HepG2 (cell line): Measurements from ENCODE around the gene ECEL1. TPM values are rescaled to one million over a fixed set of nuclear protein-coding genes. Genes with fewer than 3 reads are reported as not detected.

Experiments used
- ATAC-seq: fragments of 200-7000 bp; cut with Tn5 transposase; 3 replicates; pipeline ENCODE4 v1.9.1; 2020; ENCODE audit warnings: mild to moderate bottlenecking, moderate library complexity
- BruUV-seq: library from RNA; stranded (reverse); fragments of 400-500 nt; replicated peaks from 2 replicates; lab custom pipeline; 2021; lab: Mats Ljungman, UMichigan
- CTCF ChIA-PET: fragments of 300-600 bp; formaldehyde crosslinking; extraction: SDS; loops from one replicate; lab custom pipeline; 2021; ENCODE audit warnings: low total read pairs, inconsistent platforms, low intra/inter-chr PET ratio; lab: Yijun Ruan, JAX
- POLR2A ChIA-PET: fragments of 350-600 bp; sonication (Branson Sonifier 250); formaldehyde crosslinking; loops from one replicate; lab custom pipeline; 2020; ENCODE audit warnings: antibody characterized with exemption, inconsistent platforms; lab: Yijun Ruan, JAX
- DNase-seq: peaks from one replicate; pipeline ENCODE4 v3.0.0-alpha.2; 2015; ENCODE audit warnings: low spot score
- FAIRE-seq: peaks from 3 replicates; lab custom pipeline; 2011; peaks lifted over from hg19 to GRCh38; lab: Jason Lieb, UNC
- H2AFZ ChIP-seq: one replicate; pipeline ENCODE4 v1.6.1; 2011; ENCODE audit warnings: low read length, inconsistent platforms
- H3K27ac ChIP-seq: fragments of 300-600 bp; 3 replicates; pipeline ENCODE4 v1.8.0; 2011; ENCODE audit warnings: mixed run types, mild to moderate bottlenecking, mixed read lengths, low read length, inconsistent platforms; ENCODE audit not compliant: insufficient read depth; ENCODE audit errors: extremely low read length
- H3K27me3 ChIP-seq, 2 experiments: fragments of 200-600 bp in 1 of 2; 2 replicates in 1 of 2; 3 replicates in 1 of 2; pipeline versions ENCODE4 v1.6.0 to v1.8.0; 2011; ENCODE audit warnings: low read length in 2 of 2, mild to moderate bottlenecking in 2 of 2, moderate library complexity in 2 of 2, inconsistent platforms in 1 of 2; ENCODE audit not compliant: insufficient read depth in 2 of 2, control insufficient read depth in 1 of 2
- H3K36me3 ChIP-seq, 2 experiments: fragments of 200-600 bp in 1 of 2; replicated peaks in 1 of 2; 2 replicates in 1 of 2; 3 replicates in 1 of 2; pipeline versions ENCODE4 v1.5.1 to v1.8.0; 2011; ENCODE audit warnings: low read length in 2 of 2, inconsistent platforms in 1 of 2; ENCODE audit not compliant: insufficient read depth in 2 of 2, control insufficient read depth in 1 of 2
- H3K4me1 ChIP-seq: 2 replicates; pipeline ENCODE4 v1.5.1; 2012; ENCODE audit warnings: low read length, inconsistent platforms; ENCODE audit not compliant: insufficient read depth
- H3K4me2 ChIP-seq: 2 replicates; pipeline ENCODE4 v1.6.0; 2011; ENCODE audit warnings: low read depth, low read length, inconsistent platforms
- H3K4me3 ChIP-seq, 3 experiments: fragments of 200-600 bp in 1 of 3; sonication (generic), shearing (Covaris generic) in 1 of 3; replicated peaks in 1 of 3; 2 replicates each; pipeline ENCODE4 v1.5.1; 2011 to 2016; ENCODE audit warnings: low read length in 3 of 3, inconsistent platforms in 2 of 3, low read depth in 2 of 3, mild to moderate bottlenecking in 2 of 3, control low read depth in 1 of 3, mixed read lengths in 1 of 3; ENCODE audit not compliant: insufficient read depth in 1 of 3
- H3K79me2 ChIP-seq: one replicate; pipeline ENCODE4 v1.6.1; 2011; ENCODE audit warnings: low read length, inconsistent platforms; ENCODE audit not compliant: insufficient read depth
- H3K9ac ChIP-seq: 2 replicates; pipeline ENCODE4 v1.6.0; 2011; ENCODE audit warnings: mild to moderate bottlenecking, low read depth, low read length, inconsistent platforms; ENCODE audit not compliant: insufficient read depth
- H3K9me3 ChIP-seq: 2 replicates; pipeline ENCODE4 v1.5.1; 2012; ENCODE audit warnings: mild to moderate bottlenecking, low read length
- H4K20me1 ChIP-seq: 2 replicates; pipeline ENCODE4 v1.6.0; 2011; ENCODE audit warnings: inconsistent platforms, mild to moderate bottlenecking, low read length, moderate library complexity; ENCODE audit not compliant: insufficient read depth
- ATF7 ChIP-seq, 2 experiments: fragments of 450-650 bp in 1 of 2; sonication (generic) in 1 of 2; formaldehyde crosslinking in 1 of 2; IDR thresholded peaks; 2 replicates each; pipeline versions ENCODE4 v1.4.0 to v1.6.1; 2016 to 2020; ENCODE audit warnings: antibody characterized with exemption in 1 of 2, mild to moderate bottlenecking in 1 of 2, missing genetic modification reagents in 1 of 2
- FOSL2 ChIP-seq: sonication (generic); formaldehyde crosslinking; IDR thresholded peaks from 2 replicates; pipeline ENCODE4 v1.4.0; 2020; ENCODE audit warnings: missing genetic modification reagents
- GPBP1L1 ChIP-seq: sonication (generic); formaldehyde crosslinking; IDR thresholded peaks from 2 replicates; pipeline ENCODE4 v1.5.0; 2020; ENCODE audit warnings: mild to moderate bottlenecking, missing genetic modification reagents
- HOXA5 ChIP-seq: sonication (generic); formaldehyde crosslinking; IDR thresholded peaks from 2 replicates; pipeline ENCODE4 v1.4.0; 2020; ENCODE audit warnings: missing genetic modification reagents
- KLF9 ChIP-seq: IDR thresholded peaks from 2 replicates; pipeline ENCODE4 v1.6.1; 2016; ENCODE audit warnings: low read depth
- MYNN ChIP-seq: sonication (generic); formaldehyde crosslinking; IDR thresholded peaks from 2 replicates; pipeline ENCODE4 v1.4.0; 2020; ENCODE audit warnings: mild to moderate bottlenecking, low read depth, missing genetic modification reagents
- SCMH1 ChIP-seq: sonication (generic); formaldehyde crosslinking; IDR thresholded peaks from 2 replicates; pipeline ENCODE4 v1.9.0; 2021; ENCODE audit warnings: missing genetic modification reagents, mild to moderate bottlenecking, borderline replicate concordance
- TAF15 ChIP-seq: fragments of 200-400 bp; formaldehyde crosslinking; IDR thresholded peaks from one replicate; pipeline ENCODE4 v1.6.1; 2018; ENCODE audit warnings: mild to moderate bottlenecking, low read depth, low read length; ENCODE audit not compliant: poor library complexity, severe bottlenecking
- ZBTB38 ChIP-seq: sonication (generic); formaldehyde crosslinking; IDR thresholded peaks from 2 replicates; pipeline ENCODE4 v1.5.1; 2020; ENCODE audit warnings: mild to moderate bottlenecking, missing genetic modification reagents
- ZBTB39 ChIP-seq: sonication (generic); formaldehyde crosslinking; IDR thresholded peaks from 2 replicates; pipeline ENCODE4 v1.5.0; 2020; ENCODE audit warnings: missing genetic modification reagents
- ZNF143 ChIP-seq: sonication (generic); formaldehyde crosslinking; IDR thresholded peaks from 2 replicates; pipeline ENCODE4 v1.4.0; 2020; ENCODE audit warnings: missing genetic modification reagents
- ZNF280D ChIP-seq: sonication (generic); formaldehyde crosslinking; IDR thresholded peaks from 2 replicates; pipeline ENCODE4 v1.5.1; 2020; ENCODE audit warnings: mild to moderate bottlenecking, missing genetic modification reagents
- ZNF609 ChIP-seq: sonication (generic); formaldehyde crosslinking; IDR thresholded peaks from 2 replicates; pipeline ENCODE4 v1.4.0; 2020; ENCODE audit warnings: mild to moderate bottlenecking, missing genetic modification reagents, borderline replicate concordance
- ZSCAN12 ChIP-seq: sonication (generic); formaldehyde crosslinking; IDR thresholded peaks from 2 replicates; pipeline ENCODE4 v1.9.0; 2021; ENCODE audit warnings: mild to moderate bottlenecking, missing genetic modification reagents
- WGBS: methylation state at CpG from one replicate; pipeline ENCODE4 v1.1.6; 2017; ENCODE audit warnings: low lambda C conversion rate; 5-methylcytosine and 5-hydroxymethylcytosine counted together
- in situ Hi-C: cut with HindIII; loops from 2 replicates; pipeline ENCODE4 v1.10.0; 2017; ENCODE audit warnings: low pct_unique_long_range_greater_than_20kb; ENCODE audit not compliant: extremely low pct_ligation_motif_present
- intact Hi-C: fragments of 100-400 bp; cut with micrococcal nuclease; formaldehyde crosslinking; loops from one replicate; pipeline ENCODE4 v1.10.0; 2022; ENCODE audit not compliant: unreplicated experiment
- polyA plus RNA-seq, 8 experiments: library from polyadenylated mRNA; depleted of rRNA in 3 of 8; stranded (reverse) in 7 of 8; unstranded in 1 of 8; fragments of >200 nt; fragmentation: Illumina TruSeq in 4 of 8; extraction: Trizol in 4 of 8; gene quantifications; 2 replicates each; pipeline versions ENCODE4 v1.2.1 to v1.2.3, GENCODE V29; 2011 to 2016; ENCODE audit warnings: low read depth in 4 of 8, missing spikeins in 1 of 8, mixed read lengths in 1 of 8; ENCODE audit not compliant: insufficient read depth in 1 of 8
- total RNA-seq, 5 experiments: library from RNA; depleted of rRNA; stranded (reverse); fragments of >200 nt; fragmentation: Illumina TruSeq; extraction: Trizol; gene quantifications; 2 replicates each; pipeline ENCODE4 v1.2.3, GENCODE V29; 2016; ENCODE audit warnings: low read depth in 1 of 5

The ECEL1 gene
- total and polyA plus RNA-seq, 2 of the 13 experiments (the other 11 are each of a cell fraction or from before 2014, with no cell fraction given) = not detected

- POLR2A ChIA-PET = no interaction called here
- ATAC-seq (no peak), FAIRE-seq (no peak), DNase-seq (no peak)
- in situ Hi-C loops (no loop called here), intact Hi-C loops (no loop called here)
- CTCF ChIA-PET = no interaction called here
- H3K4me3 ChIP-seq = no peak overlapping the region
- no peaks in the 10 kb centered on the region for H3K79me2 ChIP-seq
- whole genome bisulfite sequencing = 20% methylated on average over 9 of the region's 10 CpGs
- H3K9ac ChIP-seq = no peak overlapping the region
- H2AFZ ChIP-seq = no peak overlapping the region
- H3K27ac ChIP-seq = no peak overlapping the region
- no peak overlapping the region for H3K4me2 ChIP-seq
- no peaks in the 10 kb centered on the region for H3K36me3 ChIP-seq
- peaks cover 11% of the 10 kb centered on the region for H3K4me1 ChIP-seq
- peaks cover 16 to 82% of the 10 kb centered on the region in 2 experiments for H3K27me3 ChIP-seq
- BruUV-seq = no TSS peak
- no peaks in the 10 kb centered on the region for H3K9me3 ChIP-seq
- no peaks in the 10 kb centered on the region for H4K20me1 ChIP-seq
- TF ChIP-seq TAF15 = no peak
- no peak for TF ChIP-seq ZBTB39
- TF ChIP-seq GPBP1L1 (CRISPR knock-in tag) = no peak
- no peak for TF ChIP-seq ZBTB38 (CRISPR knock-in tag)
- TF ChIP-seq ZSCAN12 = no peak
- no peak for TF ChIP-seq MYNN
- no peak for TF ChIP-seq ZNF609 (CRISPR knock-in tag)
- no peak for TF ChIP-seq ATF7 (IDR thresholded peaks at IDR 0.05)
- no peak for TF ChIP-seq ATF7 (CRISPR knock-in tag; IDR thresholded peaks at IDR 0.05)
- no peak for TF ChIP-seq ZNF280D (CRISPR knock-in tag)
- no peak for TF ChIP-seq ZNF143 (CRISPR knock-in tag)
- no peak for TF ChIP-seq KLF9 (CRISPR knock-in tag)
- TF ChIP-seq SCMH1 (CRISPR knock-in tag) = no peak
- TF ChIP-seq HOXA5 = no peak
- no peak for TF ChIP-seq FOSL2 (CRISPR knock-in tag)
Measured at GRCh38 chr2:232505856-232506255, 18.2 kb upstream of the ECEL1 start.
